H9 (cell line): ENCODE data around the gene DHRS9. TPM values are rescaled to one million over a fixed set of nuclear protein-coding genes. Genes with fewer than 3 reads are reported as not detected.

ENCODE experiments used
- DNase-seq: peaks from one replicate; pipeline ENCODE4 v3.0.0-alpha.2; 2017
- H2AFZ ChIP-seq: one replicate; pipeline ENCODE4 v1.6.1; 2013; ENCODE audit warnings: mild to moderate bottlenecking, low read length, control low read depth, moderate library complexity
- H2AK5ac ChIP-seq: 2 replicates; pipeline ENCODE4 v1.6.1; 2013; ENCODE audit warnings: low read length, control low read depth, mixed read lengths; ENCODE audit not compliant: insufficient read length
- H2BK120ac ChIP-seq: one replicate; pipeline ENCODE4 v1.6.1; 2013; ENCODE audit warnings: low read depth, mild to moderate bottlenecking, low read length, control low read depth, inconsistent platforms; ENCODE audit not compliant: poor library complexity, severe bottlenecking
- H2BK12ac ChIP-seq: 2 replicates; pipeline ENCODE4 v1.6.1; 2013; ENCODE audit warnings: low read length, control low read depth, mixed read lengths, low read depth; ENCODE audit not compliant: insufficient read length
- H2BK15ac ChIP-seq: 2 replicates; pipeline ENCODE4 v1.6.1; 2013; ENCODE audit warnings: low read depth, low read length, control low read depth
- H2BK20ac ChIP-seq: one replicate; pipeline ENCODE4 v1.6.1; 2013; ENCODE audit warnings: low read depth, mild to moderate bottlenecking, low read length, control low read depth, inconsistent platforms; ENCODE audit not compliant: poor library complexity, severe bottlenecking
- H2BK5ac ChIP-seq: 2 replicates; pipeline ENCODE4 v1.6.1; 2013; ENCODE audit warnings: low read length, control low read depth, mixed read lengths; ENCODE audit not compliant: insufficient read length
- H3K14ac ChIP-seq: 2 replicates; pipeline ENCODE4 v1.6.1; 2013; ENCODE audit warnings: low read length, control low read depth; ENCODE audit not compliant: insufficient read depth
- H3K18ac ChIP-seq: 2 replicates; pipeline ENCODE4 v1.6.1; 2013; ENCODE audit warnings: low read depth, mild to moderate bottlenecking, mixed read lengths, low read length, control low read depth; ENCODE audit not compliant: insufficient read length
- H3K23ac ChIP-seq: 2 replicates; pipeline ENCODE4 v1.6.1; 2013; ENCODE audit warnings: low read length, control low read depth, mixed read lengths, low read depth; ENCODE audit not compliant: insufficient read length
- H3K23me2 ChIP-seq: 2 replicates; pipeline ENCODE4 v1.6.1; 2013; ENCODE audit warnings: low read depth, mild to moderate bottlenecking, mixed read lengths, low read length, control low read depth; ENCODE audit not compliant: insufficient read length, poor library complexity, severe bottlenecking
- H3K27ac ChIP-seq: 2 replicates; pipeline ENCODE4 v1.5.1; 2013; ENCODE audit warnings: low read length, control low read depth, mixed read lengths, low read depth; ENCODE audit not compliant: insufficient read length
- H3K27me3 ChIP-seq: 2 replicates; pipeline ENCODE4 v1.6.1; 2013; ENCODE audit warnings: low read length, control low read depth, inconsistent platforms; ENCODE audit not compliant: insufficient read depth
- H3K4ac ChIP-seq: 2 replicates; pipeline ENCODE4 v1.6.1; 2013; ENCODE audit warnings: low read depth, mild to moderate bottlenecking, control low read depth, inconsistent platforms, low read length, moderate library complexity
- H3K4me1 ChIP-seq: 2 replicates; pipeline ENCODE4 v1.6.1; 2013; ENCODE audit warnings: low read length, control low read depth, inconsistent platforms; ENCODE audit not compliant: insufficient read depth
- H3K4me2 ChIP-seq: 2 replicates; pipeline ENCODE4 v1.6.1; 2013; ENCODE audit warnings: low read length, control low read depth, mixed read lengths; ENCODE audit not compliant: insufficient read length, insufficient read depth
- H3K56ac ChIP-seq: 2 replicates; pipeline ENCODE4 v1.6.1; 2013; ENCODE audit warnings: low read depth, mild to moderate bottlenecking, mixed read lengths, low read length, control low read depth; ENCODE audit not compliant: insufficient read length
- H3K79me1 ChIP-seq: 2 replicates; pipeline ENCODE4 v1.6.1; 2013; ENCODE audit warnings: low read depth, mild to moderate bottlenecking, moderate library complexity, low read length, control low read depth, inconsistent platforms; ENCODE audit not compliant: insufficient read depth, poor library complexity, severe bottlenecking
- H3K79me2 ChIP-seq: 2 replicates; pipeline ENCODE4 v1.6.1; 2013; ENCODE audit warnings: low read length, control low read depth, inconsistent platforms; ENCODE audit not compliant: insufficient read depth
- H3K9ac ChIP-seq: 2 replicates; pipeline ENCODE4 v1.6.1; 2013; ENCODE audit warnings: low read length, control low read depth, mixed read lengths; ENCODE audit not compliant: insufficient read length; ENCODE audit errors: extremely low read depth
- H3K9me3 ChIP-seq: one replicate; pipeline ENCODE4 v1.6.1; 2013; ENCODE audit warnings: low read depth, low read length, inconsistent platforms; ENCODE audit not compliant: control insufficient read depth
- H3T11ph ChIP-seq: one replicate; pipeline ENCODE4 v1.6.1; 2013; ENCODE audit warnings: mild to moderate bottlenecking, low read length, control low read depth, inconsistent platforms
- H4K20me1 ChIP-seq: one replicate; pipeline ENCODE4 v1.6.1; 2013; ENCODE audit not compliant: control insufficient read depth, insufficient read length, insufficient read depth
- H4K5ac ChIP-seq: 2 replicates; pipeline ENCODE4 v1.6.1; 2013; ENCODE audit warnings: low read depth, mild to moderate bottlenecking, mixed read lengths, low read length, control low read depth; ENCODE audit not compliant: insufficient read length
- H4K8ac ChIP-seq: replicated peaks from 2 replicates; pipeline ENCODE4 v1.6.1; 2013; ENCODE audit warnings: low read length, control low read depth, mixed read lengths, low read depth; ENCODE audit not compliant: insufficient read length
- H4K91ac ChIP-seq: 2 replicates; pipeline ENCODE4 v1.6.1; 2013; ENCODE audit warnings: low read depth, mild to moderate bottlenecking, moderate library complexity, mixed read lengths, low read length, control low read depth; ENCODE audit not compliant: insufficient read length
- H3K27ac Mint-ChIP-seq, 3 experiments: 2 replicates in 2 of 3; 3 replicates in 1 of 3; pipeline ENCODE4 v1.8.0; 2020 to 2021; ENCODE audit warnings: mixed read lengths in 3 of 3, mild to moderate bottlenecking in 1 of 3, moderate library complexity in 1 of 3
- H3K27me3 Mint-ChIP-seq: 2 replicates; pipeline ENCODE4 v1.8.0; 2021; ENCODE audit warnings: low read depth, mild to moderate bottlenecking, moderate library complexity, mixed read lengths
- H3K36me3 Mint-ChIP-seq, 3 experiments: 2 replicates in 2 of 3; 3 replicates in 1 of 3; pipeline ENCODE4 v1.8.0; 2020 to 2021; ENCODE audit warnings: low read depth in 3 of 3, mixed read lengths in 3 of 3; ENCODE audit not compliant: insufficient read depth in 1 of 3
- H3K4me1 Mint-ChIP-seq, 2 experiments: 2 replicates each; pipeline ENCODE4 v1.8.0; 2020; ENCODE audit warnings: mixed read lengths in 2 of 2
- H3K4me3 Mint-ChIP-seq, 2 experiments: 2 replicates in 1 of 2; 3 replicates in 1 of 2; pipeline ENCODE4 v1.8.0; 2020 to 2021; ENCODE audit warnings: mild to moderate bottlenecking in 2 of 2, mixed read lengths in 2 of 2, moderate library complexity in 1 of 2
- H3K9me3 Mint-ChIP-seq, 2 experiments: 2 replicates in 1 of 2; 3 replicates in 1 of 2; pipeline ENCODE4 v1.8.0; 2020; ENCODE audit warnings: mild to moderate bottlenecking in 2 of 2, mixed read lengths in 2 of 2, moderate library complexity in 1 of 2
- WGBS: extraction: QIAGEN DNeasy Blood & Tissue Kit; methylation state at CpG from one replicate; pipeline ENCODE4 v1.1.7; 2013; ENCODE audit warnings: missing lambda C conversion rate, low lambda C conversion rate, mixed read lengths; ENCODE audit not compliant: insufficient read length; ENCODE audit errors: extremely low coverage; 5-methylcytosine and 5-hydroxymethylcytosine counted together
- total RNA-seq: library from RNA; stranded (reverse); gene quantifications from 2 replicates; pipeline ENCODE4 v1.2.1, GENCODE V29; 2021
- TF ChIP-seq, protein P1 (sequence below): fragments of 200-600 bp; sonication (generic); conservative IDR thresholded peaks from 3 replicates; pipeline ENCODE4 v1.8.0; 2021; ENCODE audit warnings: antibody characterized with exemption, mild to moderate bottlenecking

DHRS9 gene
- total RNA-seq, 1 experiment from 2014 or later, result not detected

DNA sequence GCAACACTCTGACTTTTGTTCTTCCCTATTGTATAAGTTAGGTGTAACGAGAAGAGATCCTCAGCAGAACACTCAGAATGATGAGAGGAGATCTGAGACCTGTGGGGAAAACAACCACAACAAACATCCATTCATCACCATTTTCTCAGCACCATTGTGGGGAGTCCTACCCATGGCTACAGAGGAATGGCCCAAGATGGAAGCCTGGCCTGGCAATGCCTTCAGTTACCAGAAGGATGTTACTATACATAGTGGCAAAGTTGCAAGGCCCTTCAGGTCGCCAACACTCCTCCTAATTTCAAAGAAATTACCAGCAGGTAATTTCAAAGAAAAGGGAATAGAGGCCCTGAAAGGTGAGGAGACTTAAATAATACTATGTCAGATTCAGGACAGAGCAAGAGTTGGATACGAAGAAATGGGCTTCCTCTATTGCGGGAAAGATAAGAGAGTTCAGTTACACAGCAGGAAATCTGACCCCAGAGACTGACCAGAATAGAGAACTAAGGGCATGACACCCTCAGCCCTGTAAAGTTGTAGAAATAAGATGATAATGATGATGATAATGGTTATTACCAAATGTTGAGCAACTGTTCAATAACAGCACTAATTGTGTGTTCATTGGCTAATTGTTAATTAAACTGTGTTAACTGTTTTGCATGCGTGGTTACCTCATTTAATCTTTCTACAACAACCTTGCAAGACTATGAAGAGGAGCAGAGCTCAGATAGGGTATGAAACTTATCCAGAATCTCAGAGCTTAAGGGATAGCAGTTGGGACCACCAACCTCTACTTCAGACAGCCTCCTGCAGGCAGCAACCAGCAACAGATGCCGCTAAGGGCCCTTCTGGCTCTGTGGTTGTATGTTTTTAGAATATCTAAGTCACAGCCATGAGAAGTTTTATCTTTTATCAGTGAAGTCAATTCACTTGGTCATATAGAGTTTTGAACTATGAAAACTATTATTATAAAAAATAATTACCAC lies 37.5 kb downstream of the DHRS9 start:
- no peak overlapping the region for H3K4ac ChIP-seq
- no peak overlapping the region for H2BK15ac ChIP-seq
- WGBS, result no CpG with 5 or more reads among the region's 6 CpGs
- H3K27me3 ChIP-seq, result no peaks in the 10 kb centered on the region
- H2BK20ac ChIP-seq, result no peak overlapping the region
- H4K5ac ChIP-seq, result no peak overlapping the region
- no peak overlapping the region for H3T11ph ChIP-seq
- no peak overlapping the region for H2AFZ ChIP-seq
- DNase-seq, result no peak
- H3K18ac ChIP-seq, result no peak overlapping the region
- H3K4me2 ChIP-seq, result no peak overlapping the region
- no peaks in the 10 kb centered on the region for H3K36me3 Mint-ChIP-seq
- H3K27ac ChIP-seq, result no peak overlapping the region
- H2BK120ac ChIP-seq, result no peak overlapping the region
- H3K27me3 Mint-ChIP-seq, result peaks cover 16% of the 10 kb centered on the region
- no peak overlapping the region for H3K27ac Mint-ChIP-seq
- H4K91ac ChIP-seq, result no peak overlapping the region
- no peak overlapping the region for H2BK5ac ChIP-seq
- H3K23me2 ChIP-seq, result no peaks in the 10 kb centered on the region
- H3K4me3 Mint-ChIP-seq, result no peak overlapping the region
- H2AK5ac ChIP-seq, result no peak overlapping the region
- H3K23ac ChIP-seq, result no peak overlapping the region
- no peaks in the 10 kb centered on the region for H3K9me3 ChIP-seq
- H4K20me1 ChIP-seq, result no peaks in the 10 kb centered on the region
- H3K79me2 ChIP-seq, result no peaks in the 10 kb centered on the region
- no peak overlapping the region for H2BK12ac ChIP-seq
- TF ChIP-seq, protein P1, sequence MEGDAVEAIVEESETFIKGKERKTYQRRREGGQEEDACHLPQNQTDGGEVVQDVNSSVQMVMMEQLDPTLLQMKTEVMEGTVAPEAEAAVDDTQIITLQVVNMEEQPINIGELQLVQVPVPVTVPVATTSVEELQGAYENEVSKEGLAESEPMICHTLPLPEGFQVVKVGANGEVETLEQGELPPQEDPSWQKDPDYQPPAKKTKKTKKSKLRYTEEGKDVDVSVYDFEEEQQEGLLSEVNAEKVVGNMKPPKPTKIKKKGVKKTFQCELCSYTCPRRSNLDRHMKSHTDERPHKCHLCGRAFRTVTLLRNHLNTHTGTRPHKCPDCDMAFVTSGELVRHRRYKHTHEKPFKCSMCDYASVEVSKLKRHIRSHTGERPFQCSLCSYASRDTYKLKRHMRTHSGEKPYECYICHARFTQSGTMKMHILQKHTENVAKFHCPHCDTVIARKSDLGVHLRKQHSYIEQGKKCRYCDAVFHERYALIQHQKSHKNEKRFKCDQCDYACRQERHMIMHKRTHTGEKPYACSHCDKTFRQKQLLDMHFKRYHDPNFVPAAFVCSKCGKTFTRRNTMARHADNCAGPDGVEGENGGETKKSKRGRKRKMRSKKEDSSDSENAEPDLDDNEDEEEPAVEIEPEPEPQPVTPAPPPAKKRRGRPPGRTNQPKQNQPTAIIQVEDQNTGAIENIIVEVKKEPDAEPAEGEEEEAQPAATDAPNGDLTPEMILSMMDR, result no peak
- H3K4me1 Mint-ChIP-seq, result peaks cover 9 to 13% of the 10 kb centered on the region in 2 experiments
- H3K4me1 ChIP-seq, result 0 out of 2 replicates have a peak, but pooled peaks cover 2% of the 10 kb centered on the region
- no peak overlapping the region for H4K8ac ChIP-seq
- H3K14ac ChIP-seq, result no peak overlapping the region
- H3K9me3 Mint-ChIP-seq, result no peaks in the 10 kb centered on the region
- H3K79me1 ChIP-seq, result no peaks in the 10 kb centered on the region
- no peak overlapping the region for H3K9ac ChIP-seq
- H3K56ac ChIP-seq, result no peak overlapping the region
